NT2/D1 (cell line): ENCODE measurements around the gene CORIN.

Experiments
- SUZ12 ChIP-seq: IDR thresholded peaks from 2 replicates; pipeline ENCODE4 v1.6.1; 2011; ENCODE audit not compliant: insufficient read length, insufficient read depth; ENCODE audit errors: extremely low read depth
- ZNF274 ChIP-seq: IDR thresholded peaks from 2 replicates; pipeline ENCODE4 v1.6.1; 2011; ENCODE audit warnings: mild to moderate bottlenecking, low read depth, low read length

- no peak for TF ChIP-seq ZNF274
- no peak for TF ChIP-seq SUZ12
Observed at GRCh38 chr4:47703956-47704355, 133.9 kb downstream of the CORIN start.
